Measurements from ENCODE around the gene DUOXA2.

Gene DUOXA2

DNA sequence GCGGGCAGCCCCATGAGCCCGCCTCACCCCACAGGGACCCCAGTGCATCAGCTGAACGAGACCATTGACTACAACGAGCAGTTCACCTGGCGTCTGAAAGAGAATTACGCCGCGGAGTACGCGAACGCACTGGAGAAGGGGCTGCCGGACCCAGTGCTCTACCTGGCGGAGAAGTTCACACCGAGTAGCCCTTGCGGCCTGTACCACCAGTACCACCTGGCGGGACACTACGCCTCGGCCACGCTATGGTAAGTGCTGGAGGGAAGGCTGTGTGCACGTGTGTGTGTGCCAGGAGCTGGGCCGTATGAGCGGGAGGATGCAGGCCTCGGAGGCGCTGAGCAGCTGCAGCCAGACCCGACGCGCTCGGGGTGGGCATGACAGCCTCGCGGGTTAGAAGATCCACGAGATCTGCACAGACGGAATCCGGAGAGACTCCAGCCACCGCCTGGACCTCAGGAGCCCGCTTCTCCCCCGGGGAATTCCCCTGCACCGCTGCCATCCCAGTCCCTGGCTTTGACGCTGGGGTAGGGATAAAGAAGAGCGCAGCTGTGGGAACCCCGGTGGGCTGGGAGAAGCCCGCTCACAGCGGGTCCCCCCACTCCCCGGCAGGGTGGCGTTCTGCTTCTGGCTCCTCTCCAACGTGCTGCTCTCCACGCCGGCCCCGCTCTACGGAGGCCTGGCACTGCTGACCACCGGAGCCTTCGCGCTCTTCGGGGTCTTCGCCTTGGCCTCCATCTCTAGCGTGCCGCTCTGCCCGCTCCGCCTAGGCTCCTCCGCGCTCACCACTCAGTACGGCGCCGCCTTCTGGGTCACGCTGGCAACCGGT, 2.6 kb downstream of the DUOXA2 start:
- H3K4me3 ChIP-seq (ENCODE audit: low read depth, low read length): no peak overlapping the region

- H3K4me3 ChIP-seq (ENCODE audit: low read depth, low read length): no peak overlapping the region
These were observed 3.4 kb downstream of the DUOXA2 start for GRCh38 chr15:45117308-45118130.

GRCh38 chr15:45118131-45118588, 4.0 kb downstream of the DUOXA2 start:
- no peak overlapping the region for H3K4me3 ChIP-seq (ENCODE audit: low read depth, low read length)

- no peak overlapping the region for H3K4me3 ChIP-seq (ENCODE audit: low read depth, low read length)
These were observed 4.9 kb downstream of the DUOXA2 start for GRCh38 chr15:45118996-45119395.

DNA sequence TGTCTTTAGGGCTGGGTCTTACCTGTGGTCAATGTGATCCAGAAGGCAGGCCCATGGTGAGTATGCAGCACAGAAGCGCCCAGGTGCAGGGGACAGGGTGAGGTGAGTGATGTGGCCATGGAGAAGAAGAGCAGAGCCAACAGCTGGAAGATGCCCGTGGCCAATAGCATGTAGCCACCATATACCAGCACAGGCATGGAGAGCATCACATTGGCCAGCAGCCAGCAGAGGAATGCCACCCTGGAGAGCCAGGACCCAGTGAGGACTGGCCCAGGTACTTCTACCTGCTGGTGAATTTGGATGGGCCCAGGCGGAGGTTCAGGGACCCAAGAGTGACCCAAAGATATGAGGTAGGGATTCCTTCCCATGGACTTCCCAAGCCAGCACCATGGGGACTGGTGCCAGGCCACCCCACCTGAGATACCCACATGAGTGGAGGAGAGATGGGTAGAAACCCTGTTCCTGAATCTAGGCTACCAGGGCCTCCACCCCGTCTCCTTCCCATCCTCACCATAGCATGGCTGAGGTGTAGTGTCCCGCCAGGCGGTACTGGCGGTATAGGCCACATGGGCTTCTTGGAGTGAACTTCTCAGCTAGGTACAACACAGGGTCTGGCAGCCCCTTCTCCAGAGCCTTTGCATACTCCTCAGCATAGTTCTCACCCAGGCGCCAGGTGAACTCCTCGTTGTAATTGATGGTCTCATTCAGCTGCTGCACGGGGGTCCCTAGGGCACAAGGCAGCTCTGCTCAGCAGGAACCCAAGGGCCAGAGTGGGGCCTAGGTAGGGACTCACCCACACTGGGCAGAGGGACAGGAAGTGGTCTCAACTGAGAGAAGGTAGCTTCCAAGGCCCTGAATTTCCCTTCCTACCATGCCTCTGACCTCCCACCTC, 6.2 kb downstream of the DUOXA2 start:
- no peak overlapping the region for H3K4me3 ChIP-seq (ENCODE audit: low read depth, low read length)

- no peak overlapping the region for H3K4me3 ChIP-seq (ENCODE audit: low read depth, low read length)
These were observed 6.9 kb downstream of the DUOXA2 start for GRCh38 chr15:45121020-45121419.

GRCh38 chr15:45121706-45122417, 7.7 kb downstream of the DUOXA2 start:
- H3K4me3 ChIP-seq (ENCODE audit: low read depth, low read length): no peak overlapping the region

DNA sequence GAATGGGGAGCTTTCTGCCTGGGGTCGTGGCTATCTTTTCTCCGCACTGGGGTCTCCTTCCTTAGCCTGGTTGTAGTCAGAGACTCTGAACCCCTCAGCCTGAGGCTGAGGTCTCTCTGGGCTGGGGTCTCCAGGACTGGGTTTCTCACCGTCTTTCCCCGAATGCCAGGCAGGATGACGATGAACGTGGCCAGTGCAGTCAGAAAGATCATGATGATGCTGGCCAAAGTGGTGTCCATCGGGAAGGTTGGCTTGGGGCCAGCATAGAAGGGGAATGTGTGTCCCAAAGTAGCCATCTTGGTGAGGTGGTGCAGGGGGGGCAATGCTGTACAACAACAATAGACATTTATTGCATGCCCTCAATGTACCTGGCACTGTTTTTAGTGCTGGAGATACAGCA, 8.6 kb downstream of the DUOXA2 start:
- no peak overlapping the region for H3K4me3 ChIP-seq (ENCODE audit: low read depth, low read length)

GRCh38 chr15:45123397-45123796, 9.3 kb downstream of the DUOXA2 start:
- no peak overlapping the region for H3K4me3 ChIP-seq (ENCODE audit: low read depth, low read length)

- H3K4me3 ChIP-seq (ENCODE audit: low read depth, low read length): no peak overlapping the region
These were observed 12.5 kb downstream of the DUOXA2 start for GRCh38 chr15:45126535-45127158.

- H3K4me3 ChIP-seq (ENCODE audit: low read depth, low read length): peak overlapping the region; percentile 44
These were observed 15.0 kb downstream of the DUOXA2 start for GRCh38 chr15:45128971-45129639.

DNA sequence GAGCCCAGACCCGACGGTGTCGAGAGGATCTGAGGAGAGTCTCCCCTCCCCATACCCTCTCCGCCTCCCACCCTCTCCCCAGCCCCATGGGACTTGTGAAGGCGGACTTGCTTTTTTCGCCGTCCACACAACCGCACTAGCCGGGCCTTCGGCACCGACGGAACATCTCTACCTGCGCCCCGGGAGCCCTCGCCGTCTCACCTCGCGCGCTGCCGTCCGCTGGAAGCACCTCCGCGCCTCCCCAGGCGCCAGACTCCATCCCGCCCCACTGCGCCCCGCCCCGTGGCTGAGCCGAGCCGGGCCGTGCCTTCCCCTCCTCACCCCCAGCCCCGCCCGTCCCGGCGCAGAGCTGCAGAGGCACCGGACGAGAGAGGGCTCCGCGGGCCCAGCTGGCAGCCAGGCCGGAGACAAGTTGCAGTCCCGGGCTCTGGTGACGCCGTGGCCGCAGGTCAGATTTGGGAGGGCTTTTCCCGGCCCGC, 15.6 kb downstream of the DUOXA2 start, which contains the start of the genes DUOX1 and DUOXA1:
TSS of gene DUOX1 (plus strand) at position 344 of the 479 bp plus-strand sequence. CDS start 1,973 bp downstream, outside the sequence.
TSS of gene DUOXA1 (minus strand) at position 229 of the 479 bp plus-strand sequence. CDS start 6,865 bp downstream, outside the sequence.
- H3K4me3 ChIP-seq (ENCODE audit: low read depth, low read length): peak within 1 kb of the TSS; percentile 44

DNA sequence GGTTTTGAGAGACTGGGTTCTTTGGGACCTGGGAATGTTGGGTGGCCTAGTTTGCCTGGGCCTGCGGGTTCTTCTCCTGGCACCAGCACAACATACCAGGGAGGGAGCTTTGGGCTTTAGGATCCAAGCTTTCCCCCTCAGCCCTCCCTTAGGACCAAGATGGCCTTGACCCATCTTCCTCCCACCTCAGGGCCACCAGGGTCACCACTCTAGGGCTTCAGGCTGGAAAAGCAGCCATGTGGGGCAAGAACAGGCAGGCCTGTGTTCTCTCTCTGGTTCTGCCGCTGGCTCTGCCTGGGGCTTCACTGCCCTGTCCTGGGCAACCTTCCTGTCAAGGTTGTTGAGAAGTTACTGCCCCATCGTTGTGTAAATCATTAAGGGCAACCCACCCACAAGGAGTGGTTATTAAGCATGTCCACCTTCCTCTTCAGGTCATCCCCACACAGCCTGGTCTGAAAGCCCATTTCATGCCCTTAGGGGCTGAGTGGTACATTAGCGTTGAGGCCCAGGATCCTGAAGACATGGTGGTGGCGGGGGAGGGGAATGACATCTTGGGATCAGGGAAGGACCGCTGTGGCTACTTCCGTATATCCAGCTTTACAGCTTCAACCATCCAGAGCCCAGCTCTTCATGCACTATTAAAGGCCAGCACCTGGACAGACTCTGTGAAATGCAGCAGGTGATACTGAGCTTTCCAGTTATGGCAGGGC, 16.3 kb downstream of the DUOXA2 start:
- H3K4me3 ChIP-seq (ENCODE audit: low read depth, low read length): no peak overlapping the region

DNA sequence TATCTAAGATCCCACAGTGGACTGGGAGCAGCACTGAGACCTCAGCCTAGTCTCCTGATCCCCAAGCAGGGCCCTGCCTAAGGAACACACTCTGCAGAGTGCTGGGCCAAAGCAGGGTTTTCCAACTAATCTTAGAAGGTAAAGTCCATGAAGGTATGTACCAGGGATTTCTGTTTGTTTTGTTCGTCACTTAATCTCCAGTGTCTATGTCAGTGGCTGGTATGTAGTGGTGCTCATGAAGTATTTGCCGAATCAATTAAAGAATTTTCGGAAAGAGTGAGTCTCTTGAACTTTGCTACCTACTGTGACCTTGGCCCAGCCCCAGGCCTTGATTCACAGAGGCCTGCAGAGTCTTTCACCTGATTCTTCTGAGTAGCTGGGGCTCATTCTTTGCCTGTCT, 17.4 kb downstream of the DUOXA2 start:
- no peak overlapping the region for H3K4me3 ChIP-seq (ENCODE audit: low read depth, low read length)

- H3K4me3 ChIP-seq (ENCODE audit: low read depth, low read length): no peak overlapping the region
These were observed 18.9 kb downstream of the DUOXA2 start for GRCh38 chr15:45132844-45133560.

- H3K4me3 ChIP-seq (ENCODE audit: low read depth, low read length): no peak overlapping the region
These were observed 19.4 kb downstream of the DUOXA2 start for GRCh38 chr15:45133561-45133920.

GRCh38 chr15:45134046-45134445, 19.9 kb downstream of the DUOXA2 start:
- H3K4me3 ChIP-seq (ENCODE audit: low read depth, low read length): no peak overlapping the region

Data from iPS-11a (cell line).